SK-N-MC (cell line): ENCODE results near the gene PRDM16.

Experiments used
- DNase-seq: peaks from one replicate; pipeline ENCODE4 v3.0.0-alpha.2; 2011; ENCODE audit warnings: low read depth, low spot score
- H3K27ac ChIP-seq: fragments of 200-600 bp; sonication (generic); 2 replicates; pipeline ENCODE4 v1.5.1; 2016; ENCODE audit warnings: mixed run types
- H3K36me3 ChIP-seq: fragments of 200-600 bp; sonication (generic); 2 replicates; pipeline ENCODE4 v1.6.1; 2017; ENCODE audit warnings: antibody characterized with exemption, low read length, mixed read lengths; ENCODE audit not compliant: insufficient read depth
- H3K4me3 ChIP-seq: fragments of 200-600 bp; sonication (generic); 2 replicates; pipeline ENCODE4 v1.5.1; 2016
- H3K9ac ChIP-seq: fragments of 200-600 bp; sonication (generic); 2 replicates; pipeline ENCODE4 v1.8.0; 2017; ENCODE audit warnings: mixed run types, mixed read lengths; ENCODE audit not compliant: insufficient read length
- H3K9me3 ChIP-seq: fragments of 200-600 bp; sonication (generic); 2 replicates; pipeline ENCODE4 v1.6.1; 2017; ENCODE audit warnings: low read depth, mild to moderate bottlenecking, antibody characterized with exemption, low read length, moderate library complexity, mixed read lengths
- EZH2 ChIP-seq: fragments of 200-600 bp; sonication (generic); IDR thresholded peaks from one replicate; pipeline ENCODE4 v1.6.1; 2017; ENCODE audit warnings: antibody characterized with exemption
- FOXP2 ChIP-seq: optimal IDR thresholded peaks from 2 replicates; pipeline ENCODE3; 2011; ENCODE audit warnings: mild to moderate bottlenecking, moderate library complexity; ENCODE audit not compliant: insufficient read depth; ENCODE audit errors: extremely low read length, control extremely low read depth
- POLR2AphosphoS5 ChIP-seq: IDR thresholded peaks from 2 replicates; pipeline ENCODE4 v1.6.1; 2012; ENCODE audit warnings: mild to moderate bottlenecking, low read depth, low read length, borderline replicate concordance

The PRDM16 gene

GRCh38 chr1:3340548-3341235, 271.7 kb downstream of the PRDM16 start:
- Histone ChIP-seq H3K4me3 (no peak overlapping the region), H3K9me3 (0 out of 2 replicates have a peak, but pooled peaks cover 4% of the 10 kb centered on the region), H3K27ac (no peak overlapping the region), H3K9ac (no peak overlapping the region), H3K36me3 (no peaks in the 10 kb centered on the region)
- TF ChIP-seq EZH2 (no peak), FOXP2 (no peak), POLR2AphosphoS5 (no peak)
- no peak for DNase-seq

GRCh38 chr1:3341236-3341994, 272.4 kb downstream of the PRDM16 start:
- Histone ChIP-seq H3K9me3 (0 out of 2 replicates have a peak, but pooled peaks cover 4% of the 10 kb centered on the region), H3K9ac (no peak overlapping the region), H3K36me3 (no peaks in the 10 kb centered on the region), H3K27ac (no peak overlapping the region), H3K4me3 (no peak overlapping the region)
- DNase-seq = no peak
- TF ChIP-seq EZH2 (no peak), POLR2AphosphoS5 (no peak), FOXP2 (no peak)

- Histone ChIP-seq H3K27ac (no peak overlapping the region), H3K9ac (no peak overlapping the region), H3K36me3 (no peaks in the 10 kb centered on the region), H3K9me3 (0 out of 2 replicates have a peak, but pooled peaks cover 4% of the 10 kb centered on the region), H3K4me3 (no peak overlapping the region)
- DNase-seq = no peak
- TF ChIP-seq EZH2 (no peak), FOXP2 (no peak), POLR2AphosphoS5 (no peak)
Measured at GRCh38 chr1:3342960-3343359, 274.0 kb downstream of the PRDM16 start.

GRCh38 chr1:3344395-3344794, 275.4 kb downstream of the PRDM16 start:
- 0 out of 2 replicates have a peak, but pooled peaks cover 4% of the 10 kb centered on the region for H3K9me3 ChIP-seq

GRCh38 chr1:3345792-3346191, 276.8 kb downstream of the PRDM16 start:
- no peak overlapping the region for H3K9ac ChIP-seq
- no peaks in the 10 kb centered on the region for H3K36me3 ChIP-seq
- TF ChIP-seq FOXP2 (no peak), EZH2 (no peak), POLR2AphosphoS5 (no peak)
- no peak overlapping the region for H3K27ac ChIP-seq
- no peak overlapping the region for H3K4me3 ChIP-seq
- H3K9me3 ChIP-seq = 0 out of 2 replicates have a peak, but pooled peaks cover 4% of the 10 kb centered on the region
- DNase-seq = no peak

More at GRCh38 chr1:3344395-3344794, 275.4 kb downstream of the PRDM16 start:
- Histone ChIP-seq H3K36me3 (no peaks in the 10 kb centered on the region), H3K4me3 (no peak overlapping the region), H3K27ac (no peak overlapping the region), H3K9ac (no peak overlapping the region)
- no peak for TF ChIP-seq POLR2AphosphoS5
- TF ChIP-seq FOXP2 = no peak
- no peak for TF ChIP-seq EZH2
- no peak for DNase-seq

GRCh38 chr1:3346478-3346877, 277.5 kb downstream of the PRDM16 start:
- H3K27ac ChIP-seq = no peak overlapping the region
- no peaks in the 10 kb centered on the region for H3K36me3 ChIP-seq
- no peak for DNase-seq
- H3K9me3 ChIP-seq = 0 out of 2 replicates have a peak, but pooled peaks cover 4% of the 10 kb centered on the region
- H3K4me3 ChIP-seq = no peak overlapping the region
- no peak overlapping the region for H3K9ac ChIP-seq
- TF ChIP-seq FOXP2 (no peak), POLR2AphosphoS5 (no peak), EZH2 (no peak)

GRCh38 chr1:3347257-3348020, 278.4 kb downstream of the PRDM16 start:
- no peaks in the 10 kb centered on the region for H3K36me3 ChIP-seq
- H3K27ac ChIP-seq = no peak overlapping the region
- TF ChIP-seq POLR2AphosphoS5 (no peak), EZH2 (no peak), FOXP2 (no peak)
- no peak for DNase-seq
- 0 out of 2 replicates have a peak, but pooled peaks cover 4% of the 10 kb centered on the region for H3K9me3 ChIP-seq
- H3K4me3 ChIP-seq = no peak overlapping the region
- no peak overlapping the region for H3K9ac ChIP-seq

GRCh38 chr1:3348196-3348865, 279.3 kb downstream of the PRDM16 start:
- H3K36me3 ChIP-seq = no peaks in the 10 kb centered on the region
- no peak overlapping the region for H3K9ac ChIP-seq
- no peaks in the 10 kb centered on the region for H3K9me3 ChIP-seq
- TF ChIP-seq FOXP2 = no peak
- no peak for TF ChIP-seq EZH2
- no peak for TF ChIP-seq POLR2AphosphoS5
- no peak overlapping the region for H3K4me3 ChIP-seq
- H3K27ac ChIP-seq = no peak overlapping the region
- no peak for DNase-seq
